A673 (cell line): ENCODE results near the gene FASTK. TPM values are rescaled to one million over a fixed set of nuclear protein-coding genes. Genes with fewer than 3 reads are reported as not detected.

Experiments used
- BruUV-seq: library from RNA; stranded (reverse); fragments of 400-500 nt; replicated peaks from 2 replicates; lab custom pipeline; 2021; lab: Mats Ljungman, UMichigan
- CTCF ChIA-PET: fragments of 300-600 bp; sonication (Branson Sonifier 250); formaldehyde crosslinking; loops from one replicate; lab custom pipeline; 2022; ENCODE audit warnings: antibody characterized with exemption; lab: Charles Lee
- POLR2A ChIA-PET: fragments of 300-600 bp; sonication (Branson Sonifier 250); formaldehyde crosslinking; loops from one replicate; lab custom pipeline; 2022; ENCODE audit warnings: antibody characterized with exemption; ENCODE audit not compliant: low non-redundant PET; lab: Charles Lee
- DNase-seq: peaks from one replicate; pipeline ENCODE4 v3.0.0-alpha.2; 2015; ENCODE audit warnings: low spot score
- H3K27ac ChIP-seq: fragments of 200-600 bp; sonication (generic); 2 replicates; pipeline ENCODE4 v1.5.1; 2016; ENCODE audit warnings: mixed run types, low read depth, mild to moderate bottlenecking, mixed read lengths, antibody characterized with exemption, low read length; ENCODE audit not compliant: poor library complexity, severe bottlenecking
- H3K27me3 ChIP-seq: fragments of 200-600 bp; sonication (generic); replicated peaks from 2 replicates; pipeline ENCODE4 v1.6.1; 2017; ENCODE audit warnings: mixed run types, low read depth, mild to moderate bottlenecking, mixed read lengths, antibody characterized with exemption, low read length; ENCODE audit not compliant: insufficient read depth, poor library complexity
- H3K36me3 ChIP-seq: fragments of 200-600 bp; sonication (generic); 2 replicates; pipeline ENCODE4 v1.6.1; 2016; ENCODE audit warnings: mixed run types, mild to moderate bottlenecking, mixed read lengths, antibody characterized with exemption, low read length; ENCODE audit not compliant: insufficient read depth, poor library complexity, severe bottlenecking
- H3K4me1 ChIP-seq: fragments of 200-600 bp; sonication (generic); 2 replicates; pipeline ENCODE4 v1.6.1; 2017; ENCODE audit warnings: mixed run types, mild to moderate bottlenecking, mixed read lengths, antibody characterized with exemption, low read length; ENCODE audit not compliant: insufficient read depth, poor library complexity, severe bottlenecking
- H3K4me3 ChIP-seq: fragments of 200-600 bp; sonication (generic); 2 replicates; pipeline ENCODE4 v1.5.1; 2016; ENCODE audit warnings: low read depth, mixed run types, mild to moderate bottlenecking, mixed read lengths, low read length; ENCODE audit not compliant: poor library complexity, severe bottlenecking
- H3K9me3 ChIP-seq: fragments of 200-600 bp; sonication (generic); 2 replicates; pipeline ENCODE4 v1.6.1; 2016; ENCODE audit warnings: mixed run types, low read depth, mild to moderate bottlenecking, mixed read lengths, antibody characterized with exemption, low read length; ENCODE audit not compliant: poor library complexity, severe bottlenecking
- EZH2 ChIP-seq: fragments of 200-600 bp; sonication (generic); IDR thresholded peaks from 2 replicates; pipeline ENCODE4 v1.6.1; 2017; ENCODE audit warnings: borderline replicate concordance, low read depth, mild to moderate bottlenecking, mixed read lengths, antibody characterized with exemption, low read length; ENCODE audit not compliant: poor library complexity, severe bottlenecking
- intact Hi-C: fragments of 100-400 bp; cut with micrococcal nuclease; formaldehyde crosslinking; loops from one replicate; pipeline ENCODE4 v1.10.0; 2022; ENCODE audit not compliant: unreplicated experiment
- total RNA-seq: library from RNA; stranded (reverse); gene quantifications from 2 replicates; pipeline ENCODE4 v1.2.3, GENCODE V29; 2021
- TF ChIP-seq, protein P1 (sequence below): fragments of 300-800, 200-600 bp; sonication (generic); conservative IDR thresholded peaks from 2 replicates; pipeline ENCODE4 v1.5.1; 2017; ENCODE audit warnings: low read depth, mild to moderate bottlenecking, antibody characterized with exemption, low read length, moderate library complexity, mixed read lengths

The FASTK gene
- total RNA-seq, 1 experiment from 2014 or later: 80.5 TPM

DNA sequence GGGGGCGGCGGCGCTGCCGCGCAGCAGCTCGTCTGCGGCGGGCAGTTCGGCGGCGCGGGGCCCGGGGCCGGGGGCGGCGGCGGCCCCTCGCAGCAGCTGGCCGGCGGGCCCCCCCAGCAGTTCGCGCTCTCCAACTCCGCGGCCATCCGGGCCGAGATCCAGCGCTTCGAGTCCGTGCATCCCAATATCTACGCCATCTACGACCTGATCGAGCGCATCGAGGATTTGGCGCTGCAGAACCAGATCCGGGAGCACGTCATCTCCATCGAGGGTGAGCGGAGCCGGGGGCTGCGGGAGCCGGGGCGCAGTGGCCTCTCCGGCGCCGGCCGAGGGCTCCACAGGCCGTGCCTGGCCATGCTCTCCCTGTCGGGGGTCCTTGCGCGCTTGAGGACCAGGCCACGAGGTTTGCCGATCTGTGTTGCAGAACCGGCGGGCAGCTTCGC is 6.2 kb upstream of the FASTK start:
- no peaks in the 10 kb centered on the region for H3K9me3 ChIP-seq
- intact Hi-C loops: no loop called here
- peak overlapping the region; percentile 95 for H3K4me3 ChIP-seq
- CTCF ChIA-PET: no interaction called here
- H3K27ac ChIP-seq: peak overlapping the region; percentile 92
- H3K4me1 ChIP-seq: peaks cover 35% of the 10 kb centered on the region
- no peaks in the 10 kb centered on the region for H3K27me3 ChIP-seq
- H3K36me3 ChIP-seq: peaks cover 13% of the 10 kb centered on the region
- POLR2A ChIA-PET: no interaction called here
- BruUV-seq: no TSS peak
- no peak for TF ChIP-seq EZH2
- TF ChIP-seq, protein P1, sequence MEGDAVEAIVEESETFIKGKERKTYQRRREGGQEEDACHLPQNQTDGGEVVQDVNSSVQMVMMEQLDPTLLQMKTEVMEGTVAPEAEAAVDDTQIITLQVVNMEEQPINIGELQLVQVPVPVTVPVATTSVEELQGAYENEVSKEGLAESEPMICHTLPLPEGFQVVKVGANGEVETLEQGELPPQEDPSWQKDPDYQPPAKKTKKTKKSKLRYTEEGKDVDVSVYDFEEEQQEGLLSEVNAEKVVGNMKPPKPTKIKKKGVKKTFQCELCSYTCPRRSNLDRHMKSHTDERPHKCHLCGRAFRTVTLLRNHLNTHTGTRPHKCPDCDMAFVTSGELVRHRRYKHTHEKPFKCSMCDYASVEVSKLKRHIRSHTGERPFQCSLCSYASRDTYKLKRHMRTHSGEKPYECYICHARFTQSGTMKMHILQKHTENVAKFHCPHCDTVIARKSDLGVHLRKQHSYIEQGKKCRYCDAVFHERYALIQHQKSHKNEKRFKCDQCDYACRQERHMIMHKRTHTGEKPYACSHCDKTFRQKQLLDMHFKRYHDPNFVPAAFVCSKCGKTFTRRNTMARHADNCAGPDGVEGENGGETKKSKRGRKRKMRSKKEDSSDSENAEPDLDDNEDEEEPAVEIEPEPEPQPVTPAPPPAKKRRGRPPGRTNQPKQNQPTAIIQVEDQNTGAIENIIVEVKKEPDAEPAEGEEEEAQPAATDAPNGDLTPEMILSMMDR: no peak
- DNase-seq: peak; percentile 55

DNA sequence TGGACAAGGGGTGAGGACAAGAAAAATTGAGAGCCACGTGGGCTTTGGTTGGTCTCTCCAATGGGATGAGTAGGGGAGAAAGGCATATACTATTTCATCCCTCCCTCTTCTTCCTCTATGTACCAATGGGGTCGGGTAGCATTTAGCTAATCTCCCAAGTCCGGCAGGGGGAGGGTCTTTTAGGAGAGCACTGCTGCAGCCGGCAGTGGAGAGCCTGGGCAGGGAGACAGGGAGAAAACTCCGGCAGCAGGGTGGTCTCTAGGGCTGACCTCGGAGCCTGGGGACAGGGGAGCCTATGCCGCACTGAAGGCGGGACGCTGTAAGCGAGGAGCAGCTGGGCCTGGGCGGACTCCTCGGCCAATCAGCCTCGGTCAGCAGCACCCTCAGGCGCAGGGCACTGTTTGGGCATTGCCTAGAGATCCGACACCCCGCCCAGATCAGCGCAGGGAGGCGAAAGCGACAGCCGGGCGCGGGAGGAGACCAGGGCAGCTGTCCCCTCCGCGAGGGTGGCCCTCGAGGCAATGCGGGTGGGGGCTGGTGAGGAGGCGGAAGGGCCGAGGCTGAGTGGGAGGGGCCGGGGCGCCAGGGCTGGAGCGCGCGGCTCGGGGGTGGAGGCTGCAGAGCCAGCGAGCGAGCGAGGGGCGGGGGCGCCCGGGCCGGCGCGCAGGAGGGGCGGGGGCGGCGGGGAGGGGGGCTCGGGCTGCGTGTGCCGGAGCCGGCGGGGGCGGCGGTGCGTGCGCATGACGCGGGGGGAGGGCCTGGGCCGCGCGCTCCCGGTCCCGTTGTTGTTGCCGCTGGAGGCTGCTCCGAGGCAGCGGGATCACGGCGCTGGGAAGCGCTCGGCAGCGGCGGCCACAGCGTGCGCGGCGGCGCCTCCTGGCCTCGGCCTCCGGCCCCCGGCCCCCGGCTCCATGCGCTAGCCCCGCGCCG is 5.3 kb upstream of the FASTK start, which contains the start of gene AGAP3:
Gene AGAP3 (plus strand): TSS at position 785 of the 930 bp plus-strand sequence. CDS start 267 bp downstream, outside the sequence.
- TF ChIP-seq, protein P1: no peak
- no peak for TF ChIP-seq EZH2
- POLR2A ChIA-PET: no interaction called here
- H3K9me3 ChIP-seq: no peaks in the 10 kb centered on the region
- H3K27me3 ChIP-seq: no peaks in the 10 kb centered on the region
- no TSS peak for BruUV-seq
- peak within 1 kb of the TSS; percentile 95 for H3K4me3 ChIP-seq
- H3K4me1 ChIP-seq: peaks cover 44% of the 10 kb centered on the region
- peak within 1 kb of the TSS; percentile 92 for H3K27ac ChIP-seq
- intact Hi-C loops: no loop called here
- peak; percentile 81 for DNase-seq
- CTCF ChIA-PET: interaction anchor here (0.7 kb wide), 1 partner anchor 158 kb away, joined by 4 read pairs; no protein-coding TSS in a partner anchor
- peaks cover 13% of the 10 kb centered on the region for H3K36me3 ChIP-seq

DNA sequence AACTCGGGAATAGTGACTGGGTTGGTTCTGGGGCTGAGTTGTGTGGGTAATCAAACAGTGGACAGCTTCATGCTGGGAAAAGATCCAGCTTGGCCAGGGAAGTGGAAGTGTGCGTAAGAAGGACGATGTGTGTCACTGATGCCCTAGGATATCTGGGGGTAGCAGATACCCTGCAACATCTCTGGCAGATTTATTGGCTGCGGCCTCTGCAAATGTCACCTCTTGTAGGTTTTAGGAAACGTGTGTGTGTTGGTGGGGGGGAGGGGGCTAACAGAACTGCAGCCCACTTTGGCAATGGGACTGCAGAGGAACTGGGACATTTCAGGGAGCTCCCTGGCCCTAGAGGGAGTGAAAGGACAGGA is 4.7 kb upstream of the FASTK start:
- POLR2A ChIA-PET: no interaction called here
- no peak overlapping the region for H3K27ac ChIP-seq
- intact Hi-C loops: no loop called here

More for the DNA sequence above, 4.7 kb upstream of the FASTK start:
- peaks cover 13% of the 10 kb centered on the region for H3K36me3 ChIP-seq
- BruUV-seq: no TSS peak
- peak overlapping the region; percentile 95 for H3K4me3 ChIP-seq
- no peaks in the 10 kb centered on the region for H3K9me3 ChIP-seq
- DNase-seq: no peak
- peaks cover 44% of the 10 kb centered on the region for H3K4me1 ChIP-seq
- CTCF ChIA-PET: interaction anchor here (0.7 kb wide), 2 partner anchors 29 to 159 kb away, joined by 4 to 6 read pairs; no protein-coding TSS in a partner anchor
- TF ChIP-seq, protein P1: no peak
- TF ChIP-seq EZH2: no peak
- H3K27me3 ChIP-seq: no peaks in the 10 kb centered on the region
